NCI-H2196 treated with DMSO at 0.1 percent for 48 hours (cell line): ENCODE results near the gene STKLD1.
"Not testable (repeated sequence)": the region's sequence is repeated elsewhere in the genome, so short reads cannot be mapped to it uniquely, and the experiment has no call there.

Source experiments
- DNase-seq: peaks from one replicate; lab custom pipeline; 2025; ENCODE audit not compliant: unreplicated experiment; lab: John Stamatoyannopoulos, UW

STKLD1 gene

DNA sequence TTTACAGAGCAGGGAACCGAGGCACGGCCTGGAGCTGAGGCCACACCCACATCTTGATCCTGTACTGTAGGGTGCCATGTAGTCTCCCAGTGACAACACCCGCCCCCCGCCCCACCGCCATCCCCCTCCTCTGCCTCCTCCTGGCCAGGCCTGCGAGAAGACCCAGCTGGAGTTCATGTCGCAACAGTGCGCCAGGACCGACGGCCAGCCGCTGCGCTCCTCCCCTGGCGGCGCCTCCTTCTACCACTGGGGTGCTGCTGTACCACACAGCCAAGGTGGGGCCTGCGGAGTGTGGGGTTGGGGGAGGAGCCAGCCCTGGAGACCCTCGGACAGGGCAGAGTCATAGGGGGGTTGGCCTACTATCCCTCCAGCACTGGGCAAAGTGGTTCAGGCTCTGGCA lies 60.5 kb downstream of the STKLD1 start:
- DNase-seq: no peak

DNA sequence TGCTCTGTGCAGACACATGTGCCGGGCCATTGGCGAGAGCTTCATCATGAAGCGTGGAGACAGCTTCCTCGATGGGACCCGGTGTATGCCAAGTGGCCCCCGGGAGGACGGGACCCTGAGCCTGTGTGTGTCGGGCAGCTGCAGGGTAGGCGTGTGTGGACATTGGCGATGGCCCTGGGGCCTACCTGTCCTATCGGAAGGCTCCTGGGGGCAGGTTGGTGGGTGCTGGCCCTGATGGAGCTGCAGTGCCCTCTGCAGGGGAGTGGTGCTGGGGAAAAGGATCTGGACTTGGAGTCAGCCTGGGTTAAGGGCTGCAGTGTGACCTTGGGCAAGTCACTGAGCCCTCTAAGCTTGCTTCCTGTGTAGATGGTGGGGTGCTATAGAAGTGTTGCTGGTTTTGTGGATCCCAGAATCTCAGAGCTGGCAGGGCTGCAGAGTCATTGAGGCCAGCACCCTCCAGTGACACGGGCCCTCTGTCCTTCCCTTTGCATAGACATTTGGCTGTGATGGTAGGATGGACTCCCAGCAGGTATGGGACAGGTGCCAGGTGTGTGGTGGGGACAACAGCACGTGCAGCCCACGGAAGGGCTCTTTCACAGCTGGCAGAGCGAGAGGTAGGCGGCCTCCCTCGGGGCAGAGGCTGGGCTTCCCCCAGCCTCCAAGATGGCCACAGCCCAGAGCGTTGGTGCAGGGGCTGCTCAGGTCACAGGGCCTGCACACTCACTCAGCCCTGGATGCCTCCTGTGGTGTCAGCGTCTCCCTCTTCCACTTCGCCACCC lies 61.8 kb downstream of the STKLD1 start:
- no peak for DNase-seq

DNA sequence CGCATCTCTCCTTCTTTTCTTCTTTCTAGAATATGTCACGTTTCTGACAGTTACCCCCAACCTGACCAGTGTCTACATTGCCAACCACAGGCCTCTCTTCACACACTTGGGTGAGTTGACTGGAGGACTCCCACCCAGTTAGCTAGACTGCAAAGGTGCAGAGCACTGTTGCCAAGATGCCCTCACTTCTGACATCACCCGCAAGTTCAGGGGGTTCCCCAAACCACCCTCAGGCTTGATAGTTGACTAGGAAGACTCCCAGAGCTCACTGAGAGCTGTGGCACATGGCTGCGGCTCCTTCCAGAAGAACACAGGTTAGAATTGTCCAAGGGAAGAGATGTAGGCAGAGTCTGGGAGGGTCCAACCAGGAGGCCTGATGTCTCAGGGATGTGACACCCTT lies 63.2 kb downstream of the STKLD1 start:
- DNase-seq: no peak

DNA sequence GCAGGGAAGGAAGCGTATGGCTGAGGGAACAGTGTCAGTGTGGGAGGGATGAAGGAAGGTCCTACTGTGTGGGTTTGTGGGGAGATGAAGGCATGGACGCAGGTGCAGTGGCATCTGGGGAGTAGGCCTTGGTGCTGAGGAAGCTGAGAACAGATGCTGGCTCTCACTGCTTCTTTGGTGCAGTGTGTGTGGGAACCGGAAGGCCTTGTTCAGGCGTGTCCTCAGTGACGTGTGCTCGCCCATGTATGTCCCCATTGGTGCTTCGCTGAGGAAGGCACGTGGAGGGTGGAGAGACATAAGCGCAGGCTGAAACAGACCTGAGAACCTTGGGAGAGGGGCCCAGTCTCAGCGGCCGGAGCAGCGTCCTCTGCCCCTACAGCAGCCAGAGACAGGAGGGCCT lies 64.7 kb downstream of the STKLD1 start:
- no peak for DNase-seq

DNA sequence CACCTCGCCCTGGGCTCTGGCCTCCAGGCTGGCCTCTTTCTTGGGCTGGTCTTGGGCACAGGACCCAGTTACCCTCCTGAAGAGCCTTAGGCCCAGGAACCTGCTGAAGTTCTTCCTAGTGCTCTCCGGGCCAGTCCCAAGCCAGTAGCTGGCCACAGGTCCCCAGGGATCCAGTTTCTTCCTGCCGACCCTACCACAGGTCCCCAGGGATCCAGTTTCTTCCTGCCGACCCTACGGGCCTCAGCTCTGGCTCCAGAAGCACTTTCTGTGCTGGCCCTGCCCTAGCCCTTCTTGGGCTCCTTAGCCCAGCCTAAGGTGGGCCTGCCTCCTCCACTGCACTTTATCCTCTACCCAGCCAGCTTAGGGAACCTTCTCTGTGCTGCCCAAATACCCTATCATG lies 65.4 kb downstream of the STKLD1 start:
- no peak for DNase-seq

DNA sequence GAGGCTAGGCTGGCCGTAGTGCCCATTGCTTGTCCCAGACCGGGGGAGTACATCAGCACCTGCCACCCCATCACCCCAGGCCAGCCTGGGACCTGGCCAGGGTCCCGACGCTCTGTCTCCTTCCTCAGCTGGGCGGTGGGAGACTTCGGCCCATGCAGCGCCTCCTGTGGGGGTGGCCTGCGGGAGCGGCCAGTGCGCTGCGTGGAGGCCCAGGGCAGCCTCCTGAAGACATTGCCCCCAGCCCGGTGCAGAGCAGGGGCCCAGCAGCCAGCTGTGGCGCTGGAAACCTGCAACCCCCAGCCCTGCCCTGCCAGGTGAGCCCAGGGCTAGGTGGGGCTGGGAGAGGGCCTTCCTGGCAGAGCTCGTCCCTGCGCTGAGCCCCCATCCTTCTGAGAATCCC lies 67.1 kb downstream of the STKLD1 start:
- DNase-seq: no peak

DNA sequence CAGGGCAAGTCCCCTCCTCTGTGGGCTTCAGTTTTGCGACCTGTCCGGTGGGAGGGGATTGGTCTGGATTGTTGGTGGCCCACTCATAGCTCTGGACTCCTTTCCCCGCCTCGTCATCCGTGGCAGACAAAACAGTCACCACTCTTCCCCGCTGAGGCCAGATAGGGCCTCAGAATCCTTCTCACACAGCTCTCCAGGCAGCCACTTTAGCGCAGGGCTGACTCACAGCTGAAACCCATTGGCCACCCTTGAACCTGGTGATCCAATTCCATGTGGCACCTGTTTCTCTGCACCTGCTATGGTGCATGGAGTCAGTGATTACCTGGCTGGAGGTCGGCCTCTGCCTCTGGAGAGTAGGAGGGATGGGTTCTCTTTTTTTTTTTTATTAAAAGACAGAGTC lies 67.8 kb downstream of the STKLD1 start:
- DNase-seq: peak; percentile 31

DNA sequence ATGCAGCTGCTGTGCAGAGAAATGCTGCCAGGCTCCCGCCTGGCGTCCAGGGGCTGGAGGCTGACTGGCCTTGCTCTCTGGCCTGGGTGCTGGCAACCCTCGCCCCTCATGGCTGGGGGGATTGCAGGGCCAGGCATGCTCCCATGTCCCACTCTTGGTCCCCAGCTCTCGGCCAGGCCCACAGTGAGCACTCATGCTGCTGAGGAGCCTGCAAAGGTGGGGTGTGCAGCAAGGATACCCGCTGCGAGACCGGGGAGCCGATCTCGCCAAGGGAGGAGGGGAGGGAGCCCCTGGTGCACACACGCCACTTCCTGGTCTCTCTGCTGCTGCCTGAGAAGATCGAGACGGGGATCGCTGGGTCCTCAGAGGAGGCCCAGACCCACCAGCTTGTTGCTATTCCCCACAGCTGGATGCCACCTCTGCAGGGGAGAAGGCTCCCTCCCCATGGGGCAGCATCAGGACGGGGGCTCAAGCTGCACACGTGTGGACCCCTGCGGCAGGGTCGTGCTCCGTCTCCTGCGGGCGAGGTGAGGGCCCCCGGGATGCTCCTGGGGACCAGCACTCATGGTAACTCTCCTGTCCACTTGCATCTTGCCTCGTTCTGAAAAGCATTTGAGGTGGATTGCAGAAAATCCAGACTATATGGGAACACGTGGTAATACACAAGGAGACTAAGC lies 69.3 kb downstream of the STKLD1 start:
- DNase-seq: no peak

DNA sequence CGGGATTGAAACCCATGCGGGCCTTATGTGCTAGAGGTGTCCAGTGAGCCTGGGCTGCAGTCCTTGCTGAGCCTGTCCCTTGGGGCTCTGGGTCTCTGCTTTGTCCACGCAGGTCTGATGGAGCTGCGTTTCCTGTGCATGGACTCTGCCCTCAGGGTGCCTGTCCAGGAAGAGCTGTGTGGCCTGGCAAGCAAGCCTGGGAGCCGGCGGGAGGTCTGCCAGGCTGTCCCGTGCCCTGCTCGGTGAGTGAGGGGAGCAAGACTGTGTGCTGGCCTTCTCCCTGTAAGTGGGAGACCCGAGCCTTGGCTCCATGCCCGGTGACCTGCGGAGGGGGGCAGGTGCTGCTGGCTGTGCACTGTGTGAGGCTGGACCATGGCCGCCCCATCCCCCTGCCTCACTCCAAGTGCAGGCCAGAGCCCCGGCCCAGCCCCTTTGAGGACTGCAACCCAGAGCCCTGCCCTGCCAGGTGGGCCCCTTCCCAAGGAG lies 72.4 kb downstream of the STKLD1 start:
- DNase-seq: no peak

DNA sequence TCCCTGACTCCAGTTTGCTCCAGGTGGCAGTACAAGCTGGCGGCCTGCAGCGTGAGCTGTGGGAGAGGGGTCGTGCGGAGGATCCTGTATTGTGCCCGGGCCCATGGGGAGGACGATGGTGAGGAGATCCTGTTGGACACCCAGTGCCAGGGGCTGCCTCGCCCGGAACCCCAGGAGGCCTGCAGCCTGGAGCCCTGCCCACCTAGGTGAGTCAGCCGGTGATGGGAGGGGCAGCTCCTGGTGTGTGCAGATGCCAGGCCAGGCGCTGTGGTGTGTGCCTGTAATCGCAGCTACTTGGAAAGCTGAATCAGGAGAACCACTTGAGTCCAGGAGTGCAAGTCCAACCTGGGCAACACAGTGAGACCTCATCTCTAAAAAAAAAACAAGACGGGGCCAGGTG lies 73.6 kb downstream of the STKLD1 start:
- DNase-seq: peak; percentile 61

DNA sequence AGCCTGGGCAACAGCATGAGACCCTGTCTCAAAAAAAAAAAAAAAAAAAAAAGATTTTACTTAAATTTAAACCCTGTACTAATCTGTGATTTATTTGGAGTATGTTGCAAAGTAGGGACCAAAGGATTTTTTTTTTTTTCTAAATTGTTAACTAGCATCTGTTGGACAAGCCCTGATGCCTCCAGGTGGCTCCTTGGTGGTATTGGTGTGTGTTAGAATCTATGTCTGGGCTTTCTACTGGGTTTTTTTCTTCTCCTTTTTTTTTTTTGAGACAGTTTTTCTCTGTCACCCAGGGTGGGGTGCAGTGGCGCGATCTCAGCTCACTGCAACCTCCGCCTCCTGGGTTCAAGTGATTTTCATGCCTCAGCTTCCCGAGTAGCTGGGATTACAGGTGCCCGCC lies 75.7 kb downstream of the STKLD1 start:
- DNase-seq: not testable (repeated sequence)

DNA sequence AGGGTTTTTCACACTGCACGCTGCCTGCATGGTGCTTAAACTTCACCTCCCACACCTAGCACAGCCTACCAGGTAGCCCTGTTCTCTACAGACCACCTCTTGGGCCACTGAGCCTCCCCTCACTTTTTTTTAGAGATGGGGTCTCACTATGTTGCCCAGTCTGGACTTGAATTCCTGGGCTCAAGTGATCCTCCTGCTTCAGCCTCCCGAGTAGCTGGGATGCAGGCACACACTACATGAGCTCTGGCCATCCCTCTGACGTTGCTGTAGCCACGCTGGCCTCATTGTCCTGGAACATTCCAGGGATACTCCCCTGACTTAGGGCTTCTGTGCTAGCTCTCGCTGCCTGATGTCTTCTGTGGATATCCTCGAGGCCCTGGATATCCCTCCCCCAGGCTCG lies 76.4 kb downstream of the STKLD1 start:
- DNase-seq: no peak

DNA sequence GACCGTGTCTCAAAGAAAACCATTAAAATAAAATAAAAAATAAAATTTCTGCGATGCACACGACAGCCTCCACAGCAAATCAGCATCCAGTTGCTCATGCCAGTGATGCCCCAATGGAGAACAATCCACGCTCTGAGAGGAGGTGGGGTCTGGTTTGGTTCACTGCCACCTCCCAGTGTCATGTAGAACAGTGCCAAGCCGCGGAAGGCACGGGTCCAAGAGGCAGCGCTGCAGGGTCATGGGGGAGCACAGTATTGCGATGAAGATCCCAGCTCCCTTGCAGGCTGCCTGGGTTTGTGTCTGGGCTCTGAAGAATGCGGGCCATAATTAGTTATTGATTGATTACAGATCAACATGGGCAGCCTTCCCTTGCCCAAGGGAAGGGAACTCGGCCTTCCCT lies 77.5 kb downstream of the STKLD1 start:
- DNase-seq: no peak

DNA sequence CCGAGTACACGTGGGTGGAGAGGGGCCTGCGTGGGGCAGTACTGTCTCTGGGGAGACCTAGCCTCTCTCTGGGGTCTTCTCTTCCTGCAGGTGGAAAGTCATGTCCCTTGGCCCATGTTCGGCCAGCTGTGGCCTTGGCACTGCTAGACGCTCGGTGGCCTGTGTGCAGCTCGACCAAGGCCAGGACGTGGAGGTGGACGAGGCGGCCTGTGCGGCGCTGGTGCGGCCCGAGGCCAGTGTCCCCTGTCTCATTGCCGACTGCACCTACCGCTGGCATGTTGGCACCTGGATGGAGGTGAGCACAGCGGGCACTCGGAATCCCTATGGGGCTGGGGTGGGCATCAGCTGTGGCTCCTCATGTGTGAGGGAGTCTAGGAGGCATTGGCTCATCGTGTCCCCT lies 78.2 kb downstream of the STKLD1 start:
- DNase-seq: no peak

DNA sequence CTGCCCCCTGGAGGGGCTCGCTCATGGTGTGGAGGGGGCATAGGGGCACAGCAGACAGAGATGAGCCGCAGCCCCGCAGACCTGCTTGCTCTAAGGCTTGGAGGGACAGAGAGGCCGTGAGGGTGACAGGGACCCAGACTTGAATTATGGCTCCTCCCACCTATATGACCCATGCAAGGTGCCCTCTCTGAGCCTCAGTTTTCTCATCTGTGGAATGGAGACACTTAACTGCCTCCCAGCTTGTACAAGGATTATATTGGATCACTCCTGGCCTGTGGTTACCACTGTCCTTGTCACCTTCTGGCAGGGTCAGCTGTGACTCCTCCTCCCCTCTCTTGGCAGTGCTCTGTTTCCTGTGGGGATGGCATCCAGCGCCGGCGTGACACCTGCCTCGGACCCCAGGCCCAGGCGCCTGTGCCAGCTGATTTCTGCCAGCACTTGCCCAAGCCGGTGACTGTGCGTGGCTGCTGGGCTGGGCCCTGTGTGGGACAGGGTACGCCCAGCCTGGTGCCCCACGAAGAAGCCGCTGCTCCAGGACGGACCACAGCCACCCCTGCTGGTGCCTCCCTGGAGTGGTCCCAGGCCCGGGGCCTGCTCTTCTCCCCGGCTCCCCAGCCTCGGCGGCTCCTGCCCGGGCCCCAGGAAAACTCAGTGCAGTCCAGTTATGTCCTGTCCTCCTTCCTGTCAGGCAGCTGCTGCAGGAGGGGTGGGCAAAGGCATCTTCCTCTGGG lies 78.9 kb downstream of the STKLD1 start:
- no peak for DNase-seq
